NCI-H446 treated with DMSO at 0.1 percent for 48 hours (cell line): ENCODE measurements around the gene SEMA3F.

Source experiments
- DNase-seq: peaks from one replicate; lab custom pipeline; 2025; lab: John Stamatoyannopoulos, UW

SEMA3F gene

DNA sequence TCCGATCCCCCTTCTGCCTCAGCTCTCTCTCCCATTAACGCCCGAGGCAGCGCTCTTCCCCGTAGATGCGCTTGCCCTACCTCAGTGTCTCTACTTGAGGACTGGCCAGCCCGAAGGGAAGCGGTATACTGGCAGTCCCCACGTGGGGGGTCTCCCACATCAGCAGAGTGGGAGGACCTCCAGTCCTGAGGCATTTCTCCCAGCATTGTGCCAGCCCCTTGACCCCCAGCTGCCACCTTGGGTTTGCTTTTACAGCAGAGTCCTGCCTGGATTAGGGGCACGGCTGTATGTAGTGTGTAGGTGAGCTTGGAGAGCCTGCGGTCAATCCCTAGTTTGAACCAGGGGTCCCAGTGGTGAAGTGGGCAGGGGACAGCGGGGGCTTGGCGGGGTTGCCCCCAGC lies 767 bp downstream of the SEMA3F start:
- no peak for DNase-seq

DNA sequence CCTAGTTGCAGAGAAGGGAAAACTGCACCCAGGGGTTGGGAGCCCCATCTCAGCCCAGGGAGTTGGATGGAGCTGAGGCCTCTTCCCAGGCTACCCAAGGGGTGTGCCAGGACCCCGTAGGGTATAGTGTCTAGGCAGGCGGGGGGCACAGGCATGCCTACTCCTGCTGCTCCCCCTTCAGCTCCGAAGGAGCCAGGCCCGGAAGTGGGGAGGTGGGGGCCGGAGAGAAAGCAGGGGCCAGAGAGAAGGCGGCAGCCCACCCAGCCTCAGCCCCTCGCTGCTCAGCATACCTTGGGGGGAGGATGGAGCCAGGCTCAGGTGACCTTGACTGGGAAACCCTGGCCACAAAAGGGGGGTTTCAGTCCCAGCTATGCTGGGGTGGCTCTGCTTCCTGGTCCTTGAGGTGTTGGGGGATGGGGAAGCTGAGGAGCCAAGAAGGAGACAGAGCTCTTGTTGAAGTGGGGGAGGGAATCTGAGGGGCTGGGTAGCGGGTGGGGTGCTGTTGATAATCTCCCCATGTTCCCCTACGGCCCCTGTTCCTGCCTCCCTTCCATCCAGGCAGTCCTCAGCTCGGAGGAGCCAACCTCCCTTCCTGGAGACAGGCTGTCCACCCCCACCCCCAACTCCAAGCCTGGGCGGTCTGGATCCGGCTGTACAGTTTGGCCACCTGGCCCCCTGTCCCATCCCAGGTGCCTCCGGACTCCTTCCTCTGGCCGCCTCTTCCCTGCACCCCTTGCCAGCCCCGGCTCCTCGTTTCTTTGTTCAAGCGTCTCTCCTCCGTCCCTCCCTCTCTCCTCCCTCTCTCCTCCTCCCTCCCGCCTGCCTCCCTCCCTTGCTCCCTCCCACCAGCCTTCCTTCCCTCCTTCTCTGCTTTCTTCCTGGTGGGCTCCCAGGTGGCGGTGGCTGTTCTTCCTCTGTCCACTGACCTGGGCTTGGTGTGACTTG lies 1.7 kb downstream of the SEMA3F start:
- DNase-seq, result no peak

DNA sequence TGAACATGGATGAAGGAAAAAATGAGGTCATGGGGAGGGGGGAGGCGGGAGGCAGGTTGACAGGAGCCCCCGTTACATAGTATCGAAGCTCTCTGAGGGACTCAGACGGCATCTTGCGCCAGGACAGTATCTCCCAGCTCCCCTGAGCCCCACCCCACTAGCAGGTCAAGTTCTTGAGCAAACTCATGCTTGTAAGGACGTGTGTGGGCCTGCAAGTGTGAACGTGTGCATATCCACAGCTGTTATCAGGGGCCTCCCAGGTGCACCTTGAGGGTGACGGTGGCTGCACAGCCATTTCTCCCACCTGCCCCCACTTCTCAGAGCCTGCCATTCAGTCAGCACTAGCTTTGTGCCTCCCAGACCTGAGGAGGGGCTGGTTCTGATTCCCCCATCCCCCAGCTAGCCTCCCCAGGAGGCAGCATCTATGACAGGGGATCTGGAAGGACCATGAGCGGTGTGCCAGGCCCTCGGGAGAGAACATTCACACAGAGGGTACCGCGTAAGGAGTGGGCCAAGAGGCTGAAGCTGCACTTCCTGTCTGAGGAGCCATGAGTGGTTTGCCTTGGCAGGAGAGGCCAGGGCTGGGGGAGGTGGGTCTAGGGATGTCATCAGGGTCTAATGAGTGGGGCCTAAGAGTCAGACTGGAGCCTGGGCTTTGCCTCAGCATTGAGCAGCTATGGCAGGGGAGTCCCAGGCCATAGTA lies 2.9 kb downstream of the SEMA3F start:
- peak; percentile 5 for DNase-seq

GRCh38 chr3:50158530-50159146 lies 3.5 kb downstream of the SEMA3F start:
- DNase-seq, result no peak

GRCh38 chr3:50160561-50160983 lies 5.4 kb downstream of the SEMA3F start:
- DNase-seq, result no peak

DNA sequence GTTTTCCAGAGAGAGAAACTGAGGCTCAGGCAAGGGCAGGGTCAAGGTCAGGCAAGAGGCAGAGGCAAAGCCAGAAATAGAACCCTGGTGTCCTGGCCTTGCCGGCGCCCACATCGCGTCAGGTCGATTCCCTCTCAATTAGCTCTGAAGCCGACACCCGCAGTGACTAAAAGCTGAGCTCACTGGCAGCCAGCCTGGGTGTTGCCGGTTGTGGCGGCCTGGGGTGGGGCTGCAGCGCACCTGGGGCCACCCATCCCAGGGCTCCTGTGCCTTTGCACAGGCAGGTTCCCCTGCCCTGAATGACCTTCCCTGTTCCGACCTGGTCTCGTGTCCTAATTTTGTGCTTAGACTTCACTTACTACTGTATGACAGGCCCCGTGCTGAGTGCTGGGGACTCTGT lies 6.2 kb downstream of the SEMA3F start:
- DNase-seq, result no peak

DNA sequence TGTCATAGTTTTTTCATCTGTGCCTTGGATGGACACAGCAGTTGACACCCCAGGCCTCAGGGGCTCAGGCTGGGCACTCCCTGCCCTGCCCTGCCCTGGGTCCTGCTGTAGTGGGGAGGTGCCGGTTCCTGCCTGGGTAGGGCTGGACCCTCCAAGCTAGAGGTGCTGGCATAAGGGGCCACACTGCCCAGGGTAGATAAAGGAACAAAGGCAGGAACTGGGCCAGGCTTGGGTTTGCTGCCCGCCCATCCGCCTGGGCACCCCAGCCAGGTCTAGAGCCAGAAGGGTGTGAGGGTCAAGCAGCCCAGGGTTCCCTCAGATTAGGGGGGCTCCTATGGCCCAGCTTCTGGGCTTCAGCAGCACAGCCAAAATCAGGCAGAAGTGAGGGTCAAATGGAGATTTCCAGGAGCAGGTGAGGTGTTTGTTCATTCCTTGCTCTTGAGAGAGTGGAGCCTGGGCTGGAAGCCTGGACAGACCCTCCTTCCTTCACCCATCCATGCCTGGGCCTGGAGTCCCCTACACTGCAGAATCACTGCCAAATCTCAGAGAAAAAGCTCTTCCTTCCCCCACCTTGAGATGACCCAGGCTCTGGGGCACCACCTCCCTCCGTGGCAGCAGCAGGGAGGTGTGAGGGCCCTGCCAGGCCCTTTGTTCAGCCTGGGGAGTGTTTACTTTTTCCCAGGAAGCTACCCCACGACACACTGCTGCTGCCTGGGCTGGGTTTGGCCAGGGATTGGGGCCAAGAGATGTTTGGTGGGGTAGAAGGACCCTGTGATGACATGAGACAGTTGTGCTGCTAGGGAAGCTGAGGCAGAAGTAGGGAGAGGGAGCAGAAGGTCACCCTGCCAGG lies 7.1 kb downstream of the SEMA3F start:
- no peak for DNase-seq

- peak; percentile 59 for DNase-seq
Observed at GRCh38 chr3:50163572-50164455, 8.7 kb downstream of the SEMA3F start.

DNA sequence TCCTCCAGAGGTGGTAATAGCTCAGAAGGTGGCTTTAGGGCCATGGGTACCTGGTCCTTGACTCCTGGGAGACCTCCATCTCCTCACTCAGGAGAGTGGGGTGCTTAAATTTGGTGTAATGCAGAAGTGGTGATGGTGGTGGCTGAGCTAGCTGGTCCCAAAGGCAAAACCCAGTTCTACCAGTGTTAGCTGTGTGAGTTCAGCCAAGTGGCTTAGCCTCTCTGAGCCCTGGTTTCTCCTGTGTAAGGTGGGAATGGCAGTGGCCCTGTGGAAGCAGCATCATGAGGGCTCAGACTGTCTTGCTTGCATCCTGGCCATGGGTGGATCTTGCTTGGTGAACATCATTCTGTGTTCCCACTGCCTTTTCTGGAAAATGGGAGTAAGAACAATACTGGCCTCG lies 9.4 kb downstream of the SEMA3F start:
- no peak for DNase-seq

DNA sequence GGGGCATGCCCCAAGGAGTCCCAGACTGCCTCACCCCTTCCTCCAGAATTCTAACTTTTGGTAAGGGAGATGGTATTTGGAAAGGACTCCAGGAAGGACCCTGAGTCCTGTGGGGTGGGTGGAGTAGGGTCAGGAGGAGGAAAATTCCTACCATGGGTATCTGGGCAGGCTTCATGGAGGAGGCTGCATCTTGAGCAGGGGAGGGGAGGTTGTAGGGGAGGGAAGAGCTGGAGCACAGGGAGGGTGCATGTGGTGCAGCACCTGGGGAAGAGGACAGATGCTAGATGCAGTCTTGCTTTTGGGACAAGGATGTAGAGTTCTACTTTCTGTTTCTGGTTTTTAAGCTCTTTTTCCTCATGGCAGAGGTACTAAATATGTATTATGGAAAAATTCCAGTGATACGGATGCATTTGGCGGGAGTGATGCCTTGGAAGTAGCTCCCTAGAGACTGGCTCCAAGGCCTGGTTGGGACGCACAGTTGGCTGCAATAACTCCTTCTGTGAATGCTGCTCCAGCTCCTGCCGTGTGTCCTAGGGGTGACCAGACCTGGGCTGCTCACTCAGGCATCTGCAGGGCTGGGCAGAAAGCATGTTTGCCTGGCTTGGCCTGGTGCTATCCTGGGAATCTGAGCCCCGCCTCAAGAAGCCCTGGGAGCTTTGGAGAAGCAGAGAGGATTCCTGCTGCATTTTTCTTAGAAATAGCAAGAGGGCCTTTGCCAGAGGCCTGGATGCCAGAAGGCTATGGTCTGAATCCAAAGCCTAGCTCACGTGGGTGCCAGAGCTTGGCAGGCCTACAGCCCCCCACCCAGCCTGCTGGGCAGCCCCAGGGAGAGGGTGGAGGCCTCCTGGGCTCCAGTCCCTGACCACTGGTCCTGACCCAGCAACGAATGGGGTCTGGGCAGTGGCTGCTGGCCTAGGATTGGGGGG lies 10.1 kb downstream of the SEMA3F start:
- peak; percentile 69 for DNase-seq

DNA sequence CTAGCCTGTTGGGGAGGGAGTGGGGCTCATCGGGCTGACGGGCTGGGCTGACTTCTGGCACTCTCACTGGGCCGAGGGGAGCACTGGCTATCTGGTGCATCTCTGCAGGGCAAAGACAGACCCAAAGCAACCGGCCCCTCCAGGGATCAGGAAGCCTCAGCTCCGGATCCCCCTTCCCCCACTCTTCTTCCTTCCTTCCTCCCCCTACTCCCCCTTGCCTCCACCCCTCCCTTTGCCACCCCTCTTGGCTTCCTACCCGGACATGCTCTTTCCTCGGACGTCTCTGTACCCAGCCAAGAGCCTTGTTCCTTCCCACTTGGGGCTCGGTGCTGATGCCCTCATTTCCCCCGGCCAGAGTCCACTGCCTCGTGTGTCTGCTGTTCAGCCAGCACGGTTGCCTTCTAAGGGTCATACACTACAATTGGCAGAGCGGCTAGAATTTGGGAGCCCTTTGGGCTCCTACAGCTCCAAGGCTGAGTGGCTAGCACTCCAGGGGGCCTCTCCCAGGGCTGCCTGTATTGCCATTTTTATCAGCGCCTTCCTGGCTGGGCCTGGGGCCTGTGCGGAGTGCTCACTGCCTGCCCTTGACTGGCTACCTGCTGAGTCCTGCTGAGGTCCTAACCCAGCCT lies 10.9 kb downstream of the SEMA3F start:
- no peak for DNase-seq

- DNase-seq, result no peak
Observed at GRCh38 chr3:50166620-50167019, 11.5 kb downstream of the SEMA3F start.

DNA sequence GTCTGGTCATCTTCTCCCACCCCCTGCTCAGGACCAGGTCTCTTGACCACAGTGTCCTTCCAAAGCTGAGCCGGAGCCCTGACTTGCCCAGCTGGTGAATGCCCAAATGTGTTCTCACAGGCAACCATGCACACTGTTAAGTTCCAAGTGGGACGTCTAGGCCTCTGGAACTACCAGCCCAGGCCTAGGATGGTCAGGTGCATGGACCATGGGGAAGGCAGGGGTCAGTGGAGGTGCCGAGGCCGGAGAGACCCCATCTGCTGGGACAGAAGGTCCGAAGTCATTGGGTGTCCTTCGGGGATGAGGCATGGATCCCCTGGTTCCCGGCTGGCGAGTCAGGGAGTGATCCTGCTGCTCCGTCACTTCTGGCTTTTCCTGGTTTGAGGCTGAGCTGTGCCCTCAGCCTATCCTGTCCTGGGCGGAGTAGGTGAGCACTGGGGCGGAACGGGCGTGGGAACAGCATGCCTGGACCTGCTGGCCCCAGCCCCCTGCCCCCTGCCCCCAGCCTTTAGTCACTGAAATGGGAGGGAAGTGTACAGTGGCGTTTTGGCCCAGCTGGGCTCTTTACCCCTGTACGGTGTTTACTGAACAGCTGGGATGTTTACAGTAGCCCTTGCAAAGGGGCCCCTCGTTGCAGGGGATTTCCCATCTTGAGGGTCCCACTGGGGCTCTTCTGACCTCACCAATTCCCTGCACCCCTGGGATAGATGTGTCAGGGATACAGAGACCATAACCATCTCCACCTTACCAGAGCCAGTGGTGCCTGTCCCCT lies 12.1 kb downstream of the SEMA3F start:
- no peak for DNase-seq

DNA sequence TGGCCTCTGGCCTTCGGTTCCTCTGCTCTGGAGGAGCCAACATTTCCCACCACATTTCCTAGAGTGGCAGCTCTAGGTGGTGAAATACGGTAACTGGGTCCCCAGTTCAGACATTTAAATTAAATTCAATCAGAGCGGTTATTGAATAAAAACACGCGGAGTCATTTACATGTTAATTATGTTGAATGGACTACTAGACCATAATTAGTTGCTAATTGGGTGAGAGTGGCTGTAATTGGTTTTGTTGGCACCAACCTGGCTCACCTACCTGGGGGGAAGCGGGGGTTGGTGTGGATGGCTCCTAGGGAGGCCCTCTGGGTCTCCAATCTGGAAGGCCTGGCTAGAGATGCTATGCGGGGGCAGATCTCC lies 12.7 kb downstream of the SEMA3F start:
- DNase-seq, result no peak

GRCh38 chr3:50168388-50168787 lies 13.3 kb downstream of the SEMA3F start:
- DNase-seq, result no peak

DNA sequence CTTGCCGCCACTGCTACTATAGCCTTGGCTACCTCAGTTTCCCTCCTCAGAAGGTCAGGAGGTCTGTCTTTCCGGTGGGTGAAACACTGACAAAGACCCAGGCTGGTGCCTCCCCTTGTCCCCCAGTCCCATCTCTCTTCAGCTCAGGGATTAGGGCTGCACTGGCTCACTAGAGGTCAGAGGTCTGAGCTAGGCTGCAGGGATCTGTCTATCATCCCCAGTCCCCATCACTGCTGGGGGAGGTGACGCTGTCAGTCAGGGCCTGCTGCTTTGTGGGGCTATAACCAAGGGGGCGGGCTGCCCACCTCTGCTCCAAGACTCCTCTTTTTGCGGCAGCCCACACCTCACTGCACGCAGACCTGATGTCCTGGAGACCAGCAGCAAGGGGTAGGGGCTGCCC lies 13.7 kb downstream of the SEMA3F start:
- DNase-seq, result no peak

- DNase-seq, result no peak
Observed at GRCh38 chr3:50169232-50169832, 14.2 kb downstream of the SEMA3F start.

- DNase-seq, result no peak
Observed at GRCh38 chr3:50169858-50170257, 14.7 kb downstream of the SEMA3F start.
